Neural progenitor cell (in vitro differentiated cells): ENCODE results near the gene GNL2. TPM values are rescaled to one million over a fixed set of nuclear protein-coding genes. Genes with fewer than 3 reads are reported as not detected.

Experiments
- DNase-seq: peaks from one replicate; pipeline ENCODE4 v3.0.0-alpha.2; 2016; ENCODE audit warnings: low spot score
- H2AFZ ChIP-seq: fragments of 200-600 bp; sonication (generic); replicated peaks from 2 replicates; pipeline ENCODE4 v1.6.1; 2016; ENCODE audit warnings: antibody characterized with exemption
- H3F3A ChIP-seq: fragments of 200-600 bp; sonication (generic); 2 replicates; pipeline ENCODE4 v1.6.1; 2016; ENCODE audit warnings: antibody characterized with exemption, low read depth
- H3K27ac ChIP-seq: fragments of 200-600 bp; sonication (generic); 2 replicates; pipeline ENCODE4 v1.5.1; 2016; ENCODE audit warnings: mild to moderate bottlenecking
- H3K27me3 ChIP-seq: fragments of 200-600 bp; sonication (generic); 2 replicates; pipeline ENCODE4 v1.6.1; 2016; ENCODE audit warnings: mild to moderate bottlenecking, moderate library complexity
- H3K36me3 ChIP-seq: fragments of 200-600 bp; sonication (generic); 2 replicates; pipeline ENCODE4 v1.5.1; 2016
- H3K4me1 ChIP-seq: fragments of 200-600 bp; sonication (generic); 2 replicates; pipeline ENCODE4 v1.6.1; 2016; ENCODE audit warnings: mixed run types
- H3K4me2 ChIP-seq: fragments of 200-600 bp; sonication (generic); 2 replicates; pipeline ENCODE4 v1.6.1; 2016
- H3K4me3 ChIP-seq: fragments of 200-600 bp; sonication (generic); 2 replicates; pipeline ENCODE4 v1.5.1; 2016
- H3K79me2 ChIP-seq: fragments of 200-600 bp; sonication (generic); 2 replicates; pipeline ENCODE4 v1.6.1; 2016; ENCODE audit warnings: low read depth
- H3K9ac ChIP-seq: fragments of 200-600 bp; sonication (generic); 2 replicates; pipeline ENCODE4 v1.6.1; 2016
- H3K9me3 ChIP-seq: fragments of 200-600 bp; sonication (generic); 2 replicates; pipeline ENCODE4 v1.5.1; 2016; ENCODE audit warnings: low read depth
- H4K20me1 ChIP-seq: fragments of 200-600 bp; sonication (generic); 2 replicates; pipeline ENCODE4 v1.6.1; 2016; ENCODE audit warnings: low read depth
- H3K27ac Mint-ChIP-seq: 3 replicates; pipeline ENCODE4 v1.8.0; 2021; ENCODE audit warnings: mixed read lengths
- H3K27me3 Mint-ChIP-seq: 2 replicates; pipeline ENCODE4 v1.8.0; 2022; ENCODE audit warnings: low read depth, mild to moderate bottlenecking, inconsistent platforms, moderate library complexity, mixed read lengths; ENCODE audit not compliant: insufficient read depth
- H3K36me3 Mint-ChIP-seq: 3 replicates; pipeline ENCODE4 v1.8.0; 2021; ENCODE audit warnings: mixed read lengths
- H3K4me1 Mint-ChIP-seq: 3 replicates; pipeline ENCODE4 v1.8.0; 2021; ENCODE audit warnings: mixed read lengths
- H3K4me3 Mint-ChIP-seq: 3 replicates; pipeline ENCODE4 v1.8.0; 2021; ENCODE audit warnings: mild to moderate bottlenecking, moderate library complexity, mixed read lengths
- H3K9me3 Mint-ChIP-seq: 3 replicates; pipeline ENCODE4 v1.8.0; 2020; ENCODE audit warnings: mixed read lengths
- CTCF ChIP-seq: fragments of 200-600 bp; sonication (generic); IDR thresholded peaks from 2 replicates; pipeline ENCODE4 v1.5.1; 2017; ENCODE audit warnings: antibody characterized with exemption, mild to moderate bottlenecking
- EZH2 ChIP-seq: fragments of 200-600 bp; sonication (generic); IDR thresholded peaks from 2 replicates; pipeline ENCODE4 v1.6.1; 2017; ENCODE audit warnings: antibody characterized with exemption, mild to moderate bottlenecking, moderate library complexity
- EZH2phosphoT487 ChIP-seq: fragments of 200-600 bp; sonication (generic); IDR thresholded peaks from 2 replicates; pipeline ENCODE4 v1.6.1; 2017; ENCODE audit warnings: antibody characterized with exemption
- total RNA-seq: library from RNA; depleted of rRNA; stranded (reverse); fragments of >200 nt; gene quantifications from 2 replicates; pipeline ENCODE4 v1.2.3, GENCODE V29; 2015; ENCODE audit warnings: low replicate concordance

The GNL2 gene
- total RNA-seq, 1 donor from 2014 or later, result 67.1 TPM

- peaks cover 4% of the 10 kb centered on the region for H3K36me3 Mint-ChIP-seq
- peaks cover 54% of the 10 kb centered on the region for H3K27me3 Mint-ChIP-seq
- H3K4me2 ChIP-seq, result peak overlapping the region; percentile 90
These were observed 39.5 kb upstream of the GNL2 start for GRCh38 chr1:37634992-37635902.

GRCh38 chr1:37634244-37634991 lies 38.7 kb upstream of the GNL2 start, which contains the start of gene RSPO1:
Gene RSPO1, minus strand, starts transcription at chr1:37634892. Its CDS starts 5,231 bp downstream, at chr1:37629661.
- H3K4me3 Mint-ChIP-seq, result peak within 1 kb of the TSS; percentile 94
- Histone ChIP-seq H4K20me1 (peaks cover 52% of the 10 kb centered on the region), H3K4me1 (peaks cover 45% of the 10 kb centered on the region), H3K79me2 (no peaks in the 10 kb centered on the region), H3K27ac (no peak within 1 kb of the TSS), H3K36me3 (no peaks in the 10 kb centered on the region), H3K27me3 (peaks cover 100% of the 10 kb centered on the region), H2AFZ (peak within 1 kb of the TSS; percentile 82), H3K4me2 (peak within 1 kb of the TSS; percentile 90), H3K4me3 (peak within 1 kb of the TSS; percentile 52), H3K9ac (no peak within 1 kb of the TSS), H3K9me3 (no peaks in the 10 kb centered on the region), H3F3A (peaks cover 51% of the 10 kb centered on the region)
- DNase-seq, result peak; percentile 82
- peak within 1 kb of the TSS; percentile 75 for H3K27ac Mint-ChIP-seq
- TF ChIP-seq EZH2 (peak; percentile 82), EZH2phosphoT487 (peak; percentile 91), CTCF (peak; percentile 5)
- H3K36me3 Mint-ChIP-seq, result peaks cover 4% of the 10 kb centered on the region
- H3K9me3 Mint-ChIP-seq, result peaks cover 2% of the 10 kb centered on the region
- H3K27me3 Mint-ChIP-seq, result peaks cover 57% of the 10 kb centered on the region
- peaks cover 64% of the 10 kb centered on the region for H3K4me1 Mint-ChIP-seq

More at GRCh38 chr1:37634992-37635902, 39.5 kb upstream of the GNL2 start:
- Histone ChIP-seq H3K9me3 (no peaks in the 10 kb centered on the region), H3K27me3 (peaks cover 100% of the 10 kb centered on the region), H3K79me2 (no peaks in the 10 kb centered on the region), H3F3A (peaks cover 43% of the 10 kb centered on the region), H3K4me1 (peaks cover 37% of the 10 kb centered on the region), H3K4me3 (peak overlapping the region; percentile 52), H3K9ac (no peak overlapping the region), H4K20me1 (peaks cover 44% of the 10 kb centered on the region), H2AFZ (peak overlapping the region; percentile 82), H3K36me3 (no peaks in the 10 kb centered on the region), H3K27ac (no peak overlapping the region)
- no peak for DNase-seq
- Mint-ChIP-seq H3K27ac (peak overlapping the region; percentile 75), H3K4me3 (peak overlapping the region; percentile 93), H3K9me3 (peaks cover 2% of the 10 kb centered on the region), H3K4me1 (peaks cover 55% of the 10 kb centered on the region)
- no peak for TF ChIP-seq EZH2phosphoT487
- no peak for TF ChIP-seq EZH2
- no peak for TF ChIP-seq CTCF

- peaks cover 2% of the 10 kb centered on the region for H3K9me3 Mint-ChIP-seq
- Histone ChIP-seq H3K36me3 (no peaks in the 10 kb centered on the region), H3K79me2 (no peaks in the 10 kb centered on the region), H3F3A (peaks cover 56% of the 10 kb centered on the region), H3K9me3 (no peaks in the 10 kb centered on the region), H4K20me1 (peaks cover 57% of the 10 kb centered on the region), H2AFZ (no peak overlapping the region), H3K27me3 (peaks cover 100% of the 10 kb centered on the region), H3K27ac (no peak overlapping the region), H3K4me2 (peak overlapping the region; percentile 90), H3K4me3 (peak overlapping the region; percentile 52), H3K9ac (no peak overlapping the region), H3K4me1 (peaks cover 50% of the 10 kb centered on the region)
- peaks cover 54% of the 10 kb centered on the region for H3K27me3 Mint-ChIP-seq
- no peak overlapping the region for H3K27ac Mint-ChIP-seq
- no peak for TF ChIP-seq CTCF
- TF ChIP-seq EZH2, result peak; percentile 97
- peak; percentile 96 for TF ChIP-seq EZH2phosphoT487
- H3K4me1 Mint-ChIP-seq, result peaks cover 65% of the 10 kb centered on the region
- DNase-seq, result no peak
- H3K4me3 Mint-ChIP-seq, result peak overlapping the region; percentile 94
- peaks cover 4% of the 10 kb centered on the region for H3K36me3 Mint-ChIP-seq
These were observed 38.2 kb upstream of the GNL2 start for GRCh38 chr1:37633938-37634243.
